K562 (cell line): Measurements from ENCODE around the gene COA3. TPM values are rescaled to one million over a fixed set of nuclear protein-coding genes. Genes with fewer than 3 reads are reported as not detected.

Source experiments
- DPF2 ChIP-seq: fragments of 450-650 bp; IDR thresholded peaks from 2 replicates; pipeline ENCODE4 v1.6.1; 2016
- ESRRA ChIP-seq: fragments of 450-650 bp; IDR thresholded peaks from 2 replicates; pipeline ENCODE4 v1.6.1; 2014; ENCODE audit warnings: low read depth, mild to moderate bottlenecking, moderate library complexity, borderline replicate concordance
- KLF16 ChIP-seq: IDR thresholded peaks from 2 replicates; pipeline ENCODE4 v1.6.1; 2016; ENCODE audit warnings: antibody characterized with exemption
- MAZ ChIP-seq, 2 experiments: fragments of 450-650 bp in 1 of 2; sonication (generic) in 1 of 2; formaldehyde crosslinking; IDR thresholded peaks in 1 of 2; conservative IDR thresholded peaks in 1 of 2; 2 replicates each; pipeline versions ENCODE4 v1.4.0 to v1.5.0; 2020; ENCODE audit warnings: mild to moderate bottlenecking in 1 of 2, missing genetic modification reagents in 1 of 2
- MEIS2 ChIP-seq: fragments of 450-650 bp; IDR thresholded peaks from 2 replicates; pipeline ENCODE4 v1.6.1; 2014; ENCODE audit warnings: mild to moderate bottlenecking; ENCODE audit not compliant: partially characterized antibody
- NFIC ChIP-seq: fragments of 450-650 bp; IDR thresholded peaks from 2 replicates; pipeline ENCODE4 v1.6.1; 2017; ENCODE audit warnings: mild to moderate bottlenecking, inconsistent platforms
- POLR2AphosphoS2 ChIP-seq: IDR thresholded peaks from 2 replicates; pipeline ENCODE4 v1.6.1; 2012; ENCODE audit warnings: low read length, improper control_type of control experiment
- RCOR1 ChIP-seq, 2 experiments: IDR thresholded peaks; 2 replicates each; pipeline ENCODE4 v1.6.1; 2012; ENCODE audit warnings: low read depth in 2 of 2, low read length in 2 of 2, borderline replicate concordance in 1 of 2, improper control_type of control experiment in 1 of 2
- SMAD1 ChIP-seq: fragments of 150-350 bp; IDR thresholded peaks from 2 replicates; pipeline ENCODE4 v1.6.1; 2014; ENCODE audit warnings: low read length, low read depth; ENCODE audit not compliant: partially characterized antibody
- SMARCE1 ChIP-seq: fragments of 450-650 bp; IDR thresholded peaks from 2 replicates; pipeline ENCODE4 v1.7.1; 2016; ENCODE audit warnings: mild to moderate bottlenecking
- ZNF445 ChIP-seq: fragments of 250-450 bp; sonication (Bioruptor Pico); IDR thresholded peaks from 2 replicates; pipeline ENCODE4 v1.4.0; 2020; ENCODE audit warnings: low read depth, mild to moderate bottlenecking, moderate library complexity
- polyA plus RNA-seq, 8 experiments: library from polyadenylated mRNA; depleted of rRNA in 4 of 8; stranded (reverse) in 5 of 8; unstranded in 3 of 8; fragments of >200 nt; fragmentation: Nextera tagmentation in 2 of 8; fragmentation: Illumina TruSeq in 1 of 8; extraction: Ambion mirVana in 2 of 8; extraction: Trizol in 1 of 8; gene quantifications; 2 replicates each; pipeline versions ENCODE4 v1.2.1 to v1.2.3, GENCODE V29; 2011 to 2014; ENCODE audit warnings: inconsistent platforms in 1 of 8, missing spikeins in 1 of 8
- total RNA-seq, 7 experiments: library from RNA; depleted of rRNA in 6 of 7; stranded (reverse); fragments of >200 nt in 6 of 7; fragmentation: Illumina TruSeq in 2 of 7; extraction: Trizol in 2 of 7; gene quantifications; 2 replicates each; pipeline versions ENCODE4 v1.2.1 to v1.2.3, GENCODE V29; 2011 to 2021; ENCODE audit warnings: low replicate concordance in 1 of 7
- TF ChIP-seq, protein P1 (sequence below): fragments of 450-650 bp; formaldehyde crosslinking; IDR thresholded peaks from 2 replicates; pipeline ENCODE4 v1.4.0; 2022; ENCODE audit warnings: missing genetic modification characterization
- TF ChIP-seq, protein P2 (sequence below), 2 experiments: fragments of 450-650 bp; formaldehyde crosslinking in 1 of 2; IDR thresholded peaks; 2 replicates each; pipeline versions ENCODE4 v1.4.0 to v1.6.1; 2014 to 2020; ENCODE audit warnings: mild to moderate bottlenecking in 2 of 2, borderline replicate concordance in 1 of 2, low read depth in 1 of 2
- TF ChIP-seq, protein P3 (sequence below): sonication (generic); formaldehyde crosslinking; IDR thresholded peaks from 2 replicates; pipeline ENCODE4 v1.8.0; 2023; ENCODE audit warnings: mild to moderate bottlenecking, missing genetic modification reagents

COA3 gene
- total and polyA plus RNA-seq, 9 of the 15 experiments (the other 6 are each of a cell fraction or from before 2014, with no cell fraction given), result 49.6 to 153 (median 61.4) TPM

DNA sequence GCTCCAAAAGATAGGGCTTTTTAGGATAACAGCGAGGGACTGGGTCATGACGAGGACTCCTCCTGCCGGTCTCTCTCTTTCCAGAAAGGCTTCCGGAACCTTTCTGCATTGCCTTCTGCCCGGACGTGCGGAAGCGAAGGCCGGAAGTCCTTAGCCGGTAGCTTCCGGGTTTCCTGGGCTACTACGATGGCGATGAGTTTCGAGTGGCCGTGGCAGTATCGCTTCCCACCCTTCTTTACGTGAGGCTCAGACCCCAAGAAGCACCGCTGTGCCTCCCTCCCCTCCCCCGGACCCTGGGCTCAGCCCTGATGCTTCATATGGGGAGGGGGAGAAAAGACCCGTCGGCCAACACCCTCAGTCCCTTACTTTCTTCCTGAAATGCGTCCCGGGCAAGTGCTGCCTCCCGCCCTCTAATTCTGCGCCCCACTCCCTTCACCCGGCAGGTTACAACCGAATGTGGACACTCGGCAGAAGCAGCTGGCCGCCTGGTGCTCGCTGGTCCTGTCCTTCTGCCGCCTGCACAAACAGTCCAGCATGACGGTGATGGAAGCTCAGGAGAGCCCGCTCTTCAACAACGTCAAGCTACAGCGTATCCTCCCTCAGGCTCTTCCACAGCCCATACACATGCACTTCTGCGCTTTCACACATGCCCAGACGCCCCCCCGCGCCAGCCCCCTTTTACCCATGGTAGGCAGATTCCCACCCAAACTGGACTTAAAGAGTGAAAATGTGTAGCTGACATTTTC lies 25.0 kb downstream of the COA3 start, which contains the start of gene VPS25 (continued):
- TF ChIP-seq, protein P1, sequence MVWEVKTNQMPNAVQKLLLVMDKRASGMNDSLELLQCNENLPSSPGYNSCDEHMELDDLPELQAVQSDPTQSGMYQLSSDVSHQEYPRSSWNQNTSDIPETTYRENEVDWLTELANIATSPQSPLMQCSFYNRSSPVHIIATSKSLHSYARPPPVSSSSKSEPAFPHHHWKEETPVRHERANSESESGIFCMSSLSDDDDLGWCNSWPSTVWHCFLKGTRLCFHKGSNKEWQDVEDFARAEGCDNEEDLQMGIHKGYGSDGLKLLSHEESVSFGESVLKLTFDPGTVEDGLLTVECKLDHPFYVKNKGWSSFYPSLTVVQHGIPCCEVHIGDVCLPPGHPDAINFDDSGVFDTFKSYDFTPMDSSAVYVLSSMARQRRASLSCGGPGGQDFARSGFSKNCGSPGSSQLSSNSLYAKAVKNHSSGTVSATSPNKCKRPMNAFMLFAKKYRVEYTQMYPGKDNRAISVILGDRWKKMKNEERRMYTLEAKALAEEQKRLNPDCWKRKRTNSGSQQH (CRISPR knock-in tag), result peak; percentile 61; the same call in 1 of the 2 replicates
- TF ChIP-seq POLR2AphosphoS2 (peak; percentile 81; the same call in 1 of the 2 replicates), MEIS2 (no peak), ESRRA (peak; percentile 72), SMAD1 (peak; percentile 93), KLF16 (no peak), NFIC (peak; percentile 49), RCOR1 (IDR thresholded peaks at IDR 0.05; ENCODE audit: borderline replicate concordance in 1 of 2, low read depth in 2 of 2, low read length in 2 of 2) (peak in 1 of 2 experiments; percentile 78; a peak in 2 of 4 replicates), DPF2 (peak; percentile 46; the same call in 1 of the 2 replicates), ZNF445 (no peak), MAZ (CRISPR knock-in tag; conservative IDR thresholded peaks at IDR 0.05 in 1 of 2, IDR thresholded peaks at IDR 0.05 in 1 of 2) (peak; percentile 62 to 83), SMARCE1 (0 out of 2 replicates have a peak, but pooled peaks have one; percentile 20)
- TF ChIP-seq, protein P2, sequence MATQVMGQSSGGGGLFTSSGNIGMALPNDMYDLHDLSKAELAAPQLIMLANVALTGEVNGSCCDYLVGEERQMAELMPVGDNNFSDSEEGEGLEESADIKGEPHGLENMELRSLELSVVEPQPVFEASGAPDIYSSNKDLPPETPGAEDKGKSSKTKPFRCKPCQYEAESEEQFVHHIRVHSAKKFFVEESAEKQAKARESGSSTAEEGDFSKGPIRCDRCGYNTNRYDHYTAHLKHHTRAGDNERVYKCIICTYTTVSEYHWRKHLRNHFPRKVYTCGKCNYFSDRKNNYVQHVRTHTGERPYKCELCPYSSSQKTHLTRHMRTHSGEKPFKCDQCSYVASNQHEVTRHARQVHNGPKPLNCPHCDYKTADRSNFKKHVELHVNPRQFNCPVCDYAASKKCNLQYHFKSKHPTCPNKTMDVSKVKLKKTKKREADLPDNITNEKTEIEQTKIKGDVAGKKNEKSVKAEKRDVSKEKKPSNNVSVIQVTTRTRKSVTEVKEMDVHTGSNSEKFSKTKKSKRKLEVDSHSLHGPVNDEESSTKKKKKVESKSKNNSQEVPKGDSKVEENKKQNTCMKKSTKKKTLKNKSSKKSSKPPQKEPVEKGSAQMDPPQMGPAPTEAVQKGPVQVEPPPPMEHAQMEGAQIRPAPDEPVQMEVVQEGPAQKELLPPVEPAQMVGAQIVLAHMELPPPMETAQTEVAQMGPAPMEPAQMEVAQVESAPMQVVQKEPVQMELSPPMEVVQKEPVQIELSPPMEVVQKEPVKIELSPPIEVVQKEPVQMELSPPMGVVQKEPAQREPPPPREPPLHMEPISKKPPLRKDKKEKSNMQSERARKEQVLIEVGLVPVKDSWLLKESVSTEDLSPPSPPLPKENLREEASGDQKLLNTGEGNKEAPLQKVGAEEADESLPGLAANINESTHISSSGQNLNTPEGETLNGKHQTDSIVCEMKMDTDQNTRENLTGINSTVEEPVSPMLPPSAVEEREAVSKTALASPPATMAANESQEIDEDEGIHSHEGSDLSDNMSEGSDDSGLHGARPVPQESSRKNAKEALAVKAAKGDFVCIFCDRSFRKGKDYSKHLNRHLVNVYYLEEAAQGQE (IDR thresholded peaks at IDR 0.05; ENCODE audit: borderline replicate concordance), result peak; percentile 11; the same call in 1 of the 2 replicates
- TF ChIP-seq, protein P2 (CRISPR knock-in tag; IDR thresholded peaks at IDR 0.05; ENCODE audit: low read depth), result no peak
- TF ChIP-seq, protein P3, sequence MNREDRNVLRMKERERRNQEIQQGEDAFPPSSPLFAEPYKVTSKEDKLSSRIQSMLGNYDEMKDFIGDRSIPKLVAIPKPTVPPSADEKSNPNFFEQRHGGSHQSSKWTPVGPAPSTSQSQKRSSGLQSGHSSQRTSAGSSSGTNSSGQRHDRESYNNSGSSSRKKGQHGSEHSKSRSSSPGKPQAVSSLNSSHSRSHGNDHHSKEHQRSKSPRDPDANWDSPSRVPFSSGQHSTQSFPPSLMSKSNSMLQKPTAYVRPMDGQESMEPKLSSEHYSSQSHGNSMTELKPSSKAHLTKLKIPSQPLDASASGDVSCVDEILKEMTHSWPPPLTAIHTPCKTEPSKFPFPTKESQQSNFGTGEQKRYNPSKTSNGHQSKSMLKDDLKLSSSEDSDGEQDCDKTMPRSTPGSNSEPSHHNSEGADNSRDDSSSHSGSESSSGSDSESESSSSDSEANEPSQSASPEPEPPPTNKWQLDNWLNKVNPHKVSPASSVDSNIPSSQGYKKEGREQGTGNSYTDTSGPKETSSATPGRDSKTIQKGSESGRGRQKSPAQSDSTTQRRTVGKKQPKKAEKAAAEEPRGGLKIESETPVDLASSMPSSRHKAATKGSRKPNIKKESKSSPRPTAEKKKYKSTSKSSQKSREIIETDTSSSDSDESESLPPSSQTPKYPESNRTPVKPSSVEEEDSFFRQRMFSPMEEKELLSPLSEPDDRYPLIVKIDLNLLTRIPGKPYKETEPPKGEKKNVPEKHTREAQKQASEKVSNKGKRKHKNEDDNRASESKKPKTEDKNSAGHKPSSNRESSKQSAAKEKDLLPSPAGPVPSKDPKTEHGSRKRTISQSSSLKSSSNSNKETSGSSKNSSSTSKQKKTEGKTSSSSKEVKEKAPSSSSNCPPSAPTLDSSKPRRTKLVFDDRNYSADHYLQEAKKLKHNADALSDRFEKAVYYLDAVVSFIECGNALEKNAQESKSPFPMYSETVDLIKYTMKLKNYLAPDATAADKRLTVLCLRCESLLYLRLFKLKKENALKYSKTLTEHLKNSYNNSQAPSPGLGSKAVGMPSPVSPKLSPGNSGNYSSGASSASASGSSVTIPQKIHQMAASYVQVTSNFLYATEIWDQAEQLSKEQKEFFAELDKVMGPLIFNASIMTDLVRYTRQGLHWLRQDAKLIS, result no peak
